ENCODE results near the gene GALNT14.

DNA sequence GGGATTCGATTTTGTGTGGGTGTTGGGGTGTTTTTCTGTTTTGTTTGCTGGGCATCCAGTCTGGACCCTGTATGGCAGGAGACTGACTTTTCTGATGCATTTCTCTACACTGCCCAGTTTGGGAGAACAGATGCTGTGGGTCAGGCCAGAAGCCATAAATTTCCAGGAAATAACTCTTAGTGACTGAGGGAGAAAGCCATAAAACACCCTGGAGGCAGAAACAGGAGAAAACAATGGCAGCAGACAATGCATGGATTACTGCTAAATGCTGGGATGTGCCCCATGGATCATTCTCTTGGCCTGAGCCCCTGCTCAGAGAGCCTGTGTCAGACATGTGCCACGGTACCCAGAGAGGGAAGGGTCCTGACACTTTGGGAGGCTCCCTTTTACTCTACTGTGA, 197.4 kb downstream of the GALNT14 start:
- TF ChIP-seq, protein P1, sequence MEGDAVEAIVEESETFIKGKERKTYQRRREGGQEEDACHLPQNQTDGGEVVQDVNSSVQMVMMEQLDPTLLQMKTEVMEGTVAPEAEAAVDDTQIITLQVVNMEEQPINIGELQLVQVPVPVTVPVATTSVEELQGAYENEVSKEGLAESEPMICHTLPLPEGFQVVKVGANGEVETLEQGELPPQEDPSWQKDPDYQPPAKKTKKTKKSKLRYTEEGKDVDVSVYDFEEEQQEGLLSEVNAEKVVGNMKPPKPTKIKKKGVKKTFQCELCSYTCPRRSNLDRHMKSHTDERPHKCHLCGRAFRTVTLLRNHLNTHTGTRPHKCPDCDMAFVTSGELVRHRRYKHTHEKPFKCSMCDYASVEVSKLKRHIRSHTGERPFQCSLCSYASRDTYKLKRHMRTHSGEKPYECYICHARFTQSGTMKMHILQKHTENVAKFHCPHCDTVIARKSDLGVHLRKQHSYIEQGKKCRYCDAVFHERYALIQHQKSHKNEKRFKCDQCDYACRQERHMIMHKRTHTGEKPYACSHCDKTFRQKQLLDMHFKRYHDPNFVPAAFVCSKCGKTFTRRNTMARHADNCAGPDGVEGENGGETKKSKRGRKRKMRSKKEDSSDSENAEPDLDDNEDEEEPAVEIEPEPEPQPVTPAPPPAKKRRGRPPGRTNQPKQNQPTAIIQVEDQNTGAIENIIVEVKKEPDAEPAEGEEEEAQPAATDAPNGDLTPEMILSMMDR (conservative IDR thresholded peaks at IDR 0.05; ENCODE audit: low read length), result no peak
- TF ChIP-seq EZH2phosphoT487 (IDR thresholded peaks at IDR 0.05; ENCODE audit: borderline replicate concordance), result no peak
